Fibroblast of lung (primary cell): ENCODE results near the gene EPHB4.

Experiments
- EZH2 ChIP-seq: IDR thresholded peaks from 2 replicates; pipeline ENCODE4 v1.5.1; 2012; ENCODE audit warnings: low read length, control low read depth, mild to moderate bottlenecking; ENCODE audit errors: missing control alignments
- TF ChIP-seq, protein P1 (sequence below), 2 donors: IDR thresholded peaks in 1 of 2; conservative IDR thresholded peaks in 1 of 2; 1 replicate in 1 of 2; 2 replicates in 1 of 2; pipeline ENCODE4 v1.5.1; 2011 to 2012; ENCODE audit warnings: low read length in 2 of 2, control low read depth in 1 of 2, inconsistent platforms in 1 of 2, low read depth in 1 of 2, mild to moderate bottlenecking in 1 of 2

DNA sequence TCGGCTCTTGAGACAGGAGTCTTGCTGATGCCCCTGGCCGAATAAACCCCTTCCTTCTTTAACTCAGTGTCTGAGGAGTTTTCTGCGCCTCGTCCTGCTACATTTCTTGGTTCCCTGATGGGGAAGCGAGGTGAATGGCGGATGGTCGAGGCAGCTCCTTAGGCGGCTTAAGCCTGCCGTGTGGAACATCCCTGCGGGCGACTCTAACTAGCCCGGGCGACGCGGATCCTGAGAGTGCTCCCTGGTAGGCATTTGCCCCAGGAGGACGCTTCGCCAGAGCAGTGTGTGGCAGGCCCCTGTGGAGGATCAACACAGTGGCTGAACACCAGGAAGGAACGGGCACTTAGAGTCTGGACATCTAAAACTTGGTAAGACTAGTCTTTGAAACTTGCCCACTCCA is 12.0 kb upstream of the EPHB4 start:
- TF ChIP-seq, protein P1, sequence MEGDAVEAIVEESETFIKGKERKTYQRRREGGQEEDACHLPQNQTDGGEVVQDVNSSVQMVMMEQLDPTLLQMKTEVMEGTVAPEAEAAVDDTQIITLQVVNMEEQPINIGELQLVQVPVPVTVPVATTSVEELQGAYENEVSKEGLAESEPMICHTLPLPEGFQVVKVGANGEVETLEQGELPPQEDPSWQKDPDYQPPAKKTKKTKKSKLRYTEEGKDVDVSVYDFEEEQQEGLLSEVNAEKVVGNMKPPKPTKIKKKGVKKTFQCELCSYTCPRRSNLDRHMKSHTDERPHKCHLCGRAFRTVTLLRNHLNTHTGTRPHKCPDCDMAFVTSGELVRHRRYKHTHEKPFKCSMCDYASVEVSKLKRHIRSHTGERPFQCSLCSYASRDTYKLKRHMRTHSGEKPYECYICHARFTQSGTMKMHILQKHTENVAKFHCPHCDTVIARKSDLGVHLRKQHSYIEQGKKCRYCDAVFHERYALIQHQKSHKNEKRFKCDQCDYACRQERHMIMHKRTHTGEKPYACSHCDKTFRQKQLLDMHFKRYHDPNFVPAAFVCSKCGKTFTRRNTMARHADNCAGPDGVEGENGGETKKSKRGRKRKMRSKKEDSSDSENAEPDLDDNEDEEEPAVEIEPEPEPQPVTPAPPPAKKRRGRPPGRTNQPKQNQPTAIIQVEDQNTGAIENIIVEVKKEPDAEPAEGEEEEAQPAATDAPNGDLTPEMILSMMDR (conservative IDR thresholded peaks at IDR 0.05 in 1 of 2, IDR thresholded peaks at IDR 0.05 in 1 of 2; ENCODE audit: low read depth in 1 of 2, low read length in 2 of 2), result no peak
- no peak for TF ChIP-seq EZH2
